Dedifferentiated amniotic fluid mesenchymal stem cell (primary cell): ENCODE data around the gene ATG13.
"Not testable (repeated sequence)": the region's sequence is repeated elsewhere in the genome, so short reads cannot be mapped to it uniquely, and the experiment has no call there.

Source experiments
- DNase-seq: peaks from one replicate; pipeline ENCODE4 v3.0.0-alpha.2; 2016; ENCODE audit errors: extremely low spot score

ATG13 gene

GRCh38 chr11:46617134-46617971 lies at the start of gene ATG13, which contains the start of gene HARBI1:
Gene ATG13 (plus strand): TSS chr11:46617553. CDS start chr11:46644292, 26,739 bp downstream.
Gene HARBI1 (minus strand): TSS chr11:46617227. CDS start chr11:46616237, 990 bp downstream.
- peak; percentile 75 for DNase-seq

DNA sequence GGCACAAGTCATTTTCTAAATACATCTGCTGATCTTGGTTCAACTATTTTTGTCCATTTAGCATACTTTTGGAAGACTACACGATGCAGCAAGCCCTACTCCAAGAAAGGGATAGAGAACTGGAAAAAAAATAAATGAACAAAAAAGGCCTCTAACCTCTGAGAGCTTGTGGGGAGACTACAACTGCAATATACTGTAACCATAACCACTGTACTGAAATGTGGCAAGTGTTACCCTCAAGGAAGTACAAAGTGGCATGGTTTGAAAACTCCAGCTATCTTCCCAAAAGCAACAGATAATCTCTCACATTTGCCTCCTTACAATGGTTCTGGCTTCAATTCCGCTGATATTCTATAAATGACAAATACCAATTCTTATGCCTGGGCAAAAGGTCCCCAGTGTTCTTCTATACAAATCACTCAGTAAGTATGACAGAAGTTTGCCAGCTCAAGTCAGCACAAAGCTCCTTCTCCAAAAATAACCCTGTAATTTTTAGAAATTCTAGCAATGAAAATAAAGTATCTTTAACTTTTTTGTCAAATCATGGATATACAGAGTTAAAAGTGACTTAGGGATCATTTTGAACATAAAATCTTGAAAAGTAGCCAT lies 46.5 kb upstream of the ATG13 start:
- no peak for DNase-seq

DNA sequence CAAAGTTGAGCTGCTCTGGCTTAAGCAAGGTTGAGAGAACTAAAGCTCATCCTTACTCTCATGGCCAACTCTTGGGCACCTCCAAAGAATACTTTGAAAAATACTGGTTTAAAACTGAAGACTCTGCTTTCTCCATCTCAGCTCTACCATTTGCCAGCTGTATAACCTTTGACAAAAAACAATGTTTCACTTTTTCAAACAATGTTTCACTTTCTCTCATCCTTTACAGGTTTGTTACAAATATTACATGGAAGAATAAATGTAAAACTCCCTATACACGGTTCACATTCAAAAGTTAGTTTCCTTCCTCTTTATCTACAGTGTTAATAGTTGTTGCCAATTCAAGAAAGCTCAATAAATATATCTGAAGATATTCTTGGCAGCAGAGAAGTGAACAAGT lies 42.7 kb upstream of the ATG13 start:
- no peak for DNase-seq

- DNase-seq, result no peak
Measured at GRCh38 chr11:46577058-46577457, 40.3 kb upstream of the ATG13 start.

DNA sequence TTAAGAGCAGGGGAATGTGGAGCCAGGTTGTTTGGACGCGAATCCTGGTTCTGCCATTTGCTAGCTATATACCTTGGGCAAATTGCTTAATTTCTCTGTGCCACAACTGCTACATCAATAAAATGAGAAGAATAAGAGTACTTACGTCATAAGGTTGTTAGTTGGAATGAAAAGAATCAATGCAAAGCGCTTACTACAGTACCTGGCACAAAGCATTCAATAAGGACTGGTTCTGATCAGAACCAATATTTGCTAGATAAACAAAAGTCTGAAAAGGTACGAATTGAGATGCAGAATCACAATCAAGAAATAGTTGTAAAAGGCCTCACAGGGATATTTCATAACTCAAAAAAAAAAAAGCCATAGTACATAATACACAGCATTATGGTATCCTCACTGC lies 34.8 kb upstream of the ATG13 start:
- no peak for DNase-seq

GRCh38 chr11:46583513-46583912 lies 33.8 kb upstream of the ATG13 start:
- DNase-seq, result not testable (repeated sequence)

DNA sequence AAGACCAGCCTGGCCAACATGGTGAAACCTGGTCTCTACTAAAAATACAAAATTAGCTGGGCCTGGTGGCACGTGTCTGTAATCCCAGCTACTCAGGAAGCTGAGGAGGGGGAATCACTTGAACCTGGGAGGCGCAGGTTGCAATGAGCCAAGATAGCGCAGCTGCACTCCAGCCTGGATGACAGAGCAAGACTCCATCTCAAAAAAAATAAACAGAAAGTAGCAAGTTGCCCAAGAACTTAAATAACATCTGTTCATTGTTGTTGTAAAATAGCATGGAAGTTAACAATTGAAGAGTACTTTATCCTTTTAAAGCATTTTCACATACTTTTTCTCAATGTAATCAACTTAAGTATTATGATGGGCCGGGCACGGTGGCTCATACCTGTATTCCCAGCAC lies 29.2 kb upstream of the ATG13 start:
- no peak for DNase-seq

DNA sequence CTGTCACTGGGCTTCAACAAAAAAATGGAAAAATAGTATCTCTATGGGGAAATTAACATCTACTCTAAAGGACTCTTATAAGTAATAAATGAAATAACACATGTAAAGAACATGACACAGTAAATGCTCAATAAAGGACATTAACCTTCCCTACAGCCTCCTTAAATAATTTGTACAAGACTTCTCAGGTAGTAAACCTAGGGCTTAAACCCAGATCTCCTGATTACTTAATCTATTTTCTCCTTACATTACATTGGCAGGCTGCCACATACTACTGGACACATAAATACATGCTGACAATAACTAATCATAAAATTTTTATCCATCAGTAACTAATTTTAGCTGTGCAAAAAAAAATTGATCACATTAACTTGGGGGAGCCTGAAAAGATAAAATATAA lies 28.4 kb upstream of the ATG13 start:
- no peak for DNase-seq

DNA sequence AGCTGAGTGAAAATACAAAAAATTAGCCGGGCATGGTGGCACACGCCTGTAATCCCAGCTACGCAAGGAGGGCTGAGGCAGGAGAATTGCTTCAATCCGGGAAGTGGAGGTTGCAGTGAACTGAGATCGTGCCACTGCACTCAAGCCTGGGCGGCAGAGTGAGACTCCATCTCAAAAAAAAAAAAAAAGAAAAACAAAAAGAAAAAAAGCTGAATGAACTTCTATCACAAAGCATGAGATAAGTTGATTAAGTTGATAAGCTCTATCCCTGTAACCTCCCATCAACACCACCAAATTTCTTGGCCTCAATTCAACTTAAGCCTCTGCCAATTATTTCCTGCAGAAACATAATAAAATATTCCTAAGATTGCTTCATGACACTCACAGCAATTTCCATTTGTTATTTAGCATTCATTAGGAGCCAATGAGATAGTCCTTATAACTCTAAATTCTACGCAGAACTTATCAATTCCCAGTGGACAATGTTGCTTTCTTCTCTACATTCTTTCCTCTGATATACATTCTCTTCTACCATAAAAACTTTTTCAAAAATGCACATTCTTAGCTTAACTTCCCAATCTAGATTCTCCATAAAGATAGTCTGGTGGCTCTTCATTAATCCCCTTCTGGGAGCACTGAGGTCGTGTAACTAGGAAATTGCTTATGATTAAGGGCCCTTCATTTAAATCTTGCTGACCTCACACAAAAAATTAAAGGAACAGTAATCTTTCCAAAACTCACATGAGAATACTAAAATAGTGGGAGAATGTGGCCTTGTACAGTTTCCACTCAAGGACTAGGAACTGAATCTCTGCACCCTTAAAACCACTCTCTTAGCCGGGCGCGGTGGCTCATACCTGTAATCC lies 26.4 kb upstream of the ATG13 start:
- no peak for DNase-seq

GRCh38 chr11:46593550-46594373 lies 23.6 kb upstream of the ATG13 start, which contains the start of gene AMBRA1:
Gene AMBRA1 (minus strand): TSS chr11:46594023. CDS start chr11:46548380, 45,643 bp downstream.
- DNase-seq, result peak; percentile 93

DNA sequence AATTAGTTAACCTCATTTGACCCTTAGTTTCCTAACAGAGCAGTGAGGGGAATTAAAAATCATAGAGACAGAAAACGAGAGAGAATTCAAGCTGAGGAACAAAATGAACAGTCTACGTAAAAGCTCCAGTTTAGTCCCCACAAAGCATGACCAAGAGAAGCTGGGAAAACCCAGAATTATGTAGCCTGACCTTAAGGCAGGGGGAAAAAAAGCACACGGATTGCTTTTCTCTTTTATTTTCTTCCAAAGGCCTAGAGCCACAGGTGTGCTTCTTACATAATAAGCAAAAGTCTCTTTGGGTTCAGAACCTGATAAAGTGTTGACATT lies 23.0 kb upstream of the ATG13 start:
- DNase-seq, result no peak

DNA sequence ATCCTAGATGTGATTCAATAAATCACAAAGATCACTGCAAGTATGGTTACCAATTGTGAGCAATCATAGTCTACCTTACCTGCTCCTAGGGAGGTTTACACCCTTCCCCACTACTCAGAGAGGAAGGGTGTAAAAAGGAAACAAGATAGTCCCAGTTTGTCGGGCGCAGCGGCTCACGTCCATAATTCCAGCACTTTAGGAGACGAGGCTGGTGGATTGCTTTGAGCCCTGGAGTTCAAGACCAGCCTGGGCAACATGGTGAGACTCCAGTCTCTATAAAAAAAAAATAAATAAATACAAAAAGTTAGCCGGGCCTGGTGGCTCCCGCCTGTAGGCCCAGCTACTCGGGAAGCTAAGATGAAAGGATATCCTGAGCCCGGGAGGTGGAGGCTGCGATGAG lies 22.6 kb upstream of the ATG13 start:
- DNase-seq, result no peak

GRCh38 chr11:46597155-46597554 lies 20.2 kb upstream of the ATG13 start:
- DNase-seq, result no peak

DNA sequence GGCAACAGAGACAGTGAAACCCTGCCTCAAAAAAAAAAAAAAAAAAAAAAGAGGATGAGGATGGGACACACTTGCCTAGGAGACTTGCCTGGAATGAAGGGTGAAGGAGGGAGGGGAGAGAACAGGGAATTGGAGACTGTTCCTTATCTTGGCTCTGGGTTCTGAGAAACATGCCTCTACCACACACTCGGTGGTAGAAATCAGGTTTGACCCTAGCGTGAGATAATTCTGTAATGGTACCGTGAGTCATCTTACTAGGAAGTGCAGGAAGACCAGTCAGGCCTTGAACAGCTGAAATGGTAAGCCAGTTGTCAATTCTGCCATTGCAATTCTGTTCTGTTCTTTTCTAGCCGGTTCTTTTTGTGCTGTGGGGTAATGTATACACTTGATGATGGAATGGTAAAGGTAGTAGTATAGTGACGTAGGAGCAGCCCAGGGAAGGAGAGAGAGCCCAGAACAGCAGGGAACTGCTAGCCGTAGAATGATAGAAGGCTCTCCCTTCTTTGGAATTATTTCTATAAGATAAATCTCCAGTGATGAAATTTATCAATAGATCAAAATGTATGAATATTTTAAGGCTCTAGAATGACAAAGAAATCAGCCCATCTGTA lies 19.6 kb upstream of the ATG13 start:
- DNase-seq, result no peak

DNA sequence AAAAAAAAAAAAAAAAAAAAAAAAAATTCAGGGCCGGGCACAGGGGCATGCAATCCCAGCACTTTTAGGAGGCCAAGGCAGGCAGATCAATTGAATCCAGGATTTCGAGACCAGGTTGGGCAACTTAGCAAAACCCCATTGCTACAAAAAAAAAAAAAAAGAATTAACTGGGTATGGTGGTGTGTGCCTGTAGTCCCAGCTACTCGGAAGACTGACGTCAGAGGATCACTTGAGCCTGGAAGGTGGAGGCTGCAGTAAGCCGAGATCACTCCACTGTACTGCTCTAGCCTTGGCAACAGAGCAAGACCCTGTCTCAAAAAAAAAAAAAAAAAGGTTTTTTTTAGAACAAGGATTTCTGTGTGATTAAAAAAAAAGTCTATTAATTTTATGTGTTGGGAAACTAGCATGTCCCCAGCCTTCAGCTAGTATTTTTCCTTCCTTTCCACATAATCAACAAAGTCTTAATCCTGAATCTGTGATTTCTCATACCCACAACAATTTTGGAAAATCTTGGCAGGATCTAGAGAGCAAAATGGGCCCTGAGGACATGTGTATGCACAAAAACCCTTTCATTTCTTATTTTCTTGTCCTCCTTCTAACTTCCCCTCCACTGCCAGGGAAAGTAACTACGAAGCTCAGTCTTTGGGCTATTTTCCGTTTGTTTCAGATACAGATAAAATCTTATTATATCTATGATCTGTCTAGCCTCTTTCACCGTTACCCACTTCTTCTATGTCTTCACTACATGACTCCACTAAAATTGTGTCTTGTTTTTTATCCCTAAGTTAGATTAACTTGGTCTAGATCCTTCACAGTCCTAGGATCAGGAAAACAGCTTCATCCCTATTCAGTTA lies 17.8 kb upstream of the ATG13 start:
- no peak for DNase-seq

DNA sequence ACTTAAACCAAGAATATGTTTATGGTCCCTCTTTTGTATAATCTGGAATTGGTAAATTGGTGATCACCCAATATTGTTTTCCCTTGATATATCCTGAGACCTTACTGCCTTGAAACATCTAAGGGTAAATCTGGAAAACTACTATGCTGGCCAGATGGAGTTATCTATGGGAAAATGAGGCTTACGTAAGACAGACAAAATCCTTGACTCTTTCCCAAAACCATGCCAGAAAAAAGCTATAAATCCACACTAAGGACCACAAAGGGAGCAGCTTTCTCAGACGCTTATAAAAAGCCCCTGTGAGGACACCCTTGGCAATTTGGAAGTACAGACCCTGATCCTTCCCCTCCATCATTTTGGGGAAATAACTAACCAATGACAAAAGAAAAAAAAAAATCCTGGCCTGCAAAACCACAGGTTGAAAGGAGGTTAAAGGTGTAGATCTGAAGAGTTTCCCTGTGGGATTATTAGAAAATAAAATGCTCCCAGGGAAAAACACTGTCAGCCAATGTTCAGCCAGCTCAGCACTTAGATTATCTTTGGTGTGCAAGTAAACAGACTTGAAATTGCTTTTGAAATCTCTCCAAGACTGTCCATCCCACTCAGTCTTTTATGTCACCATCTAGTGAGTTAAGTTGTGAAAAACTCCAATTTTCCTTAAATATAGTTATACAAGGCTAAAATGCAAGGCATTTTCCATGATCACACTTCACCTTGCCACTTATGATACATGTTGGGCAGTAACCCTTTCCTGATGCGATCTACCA lies 17.0 kb upstream of the ATG13 start:
- no peak for DNase-seq

GRCh38 chr11:46601129-46601528 lies 16.2 kb upstream of the ATG13 start:
- DNase-seq, result no peak

DNA sequence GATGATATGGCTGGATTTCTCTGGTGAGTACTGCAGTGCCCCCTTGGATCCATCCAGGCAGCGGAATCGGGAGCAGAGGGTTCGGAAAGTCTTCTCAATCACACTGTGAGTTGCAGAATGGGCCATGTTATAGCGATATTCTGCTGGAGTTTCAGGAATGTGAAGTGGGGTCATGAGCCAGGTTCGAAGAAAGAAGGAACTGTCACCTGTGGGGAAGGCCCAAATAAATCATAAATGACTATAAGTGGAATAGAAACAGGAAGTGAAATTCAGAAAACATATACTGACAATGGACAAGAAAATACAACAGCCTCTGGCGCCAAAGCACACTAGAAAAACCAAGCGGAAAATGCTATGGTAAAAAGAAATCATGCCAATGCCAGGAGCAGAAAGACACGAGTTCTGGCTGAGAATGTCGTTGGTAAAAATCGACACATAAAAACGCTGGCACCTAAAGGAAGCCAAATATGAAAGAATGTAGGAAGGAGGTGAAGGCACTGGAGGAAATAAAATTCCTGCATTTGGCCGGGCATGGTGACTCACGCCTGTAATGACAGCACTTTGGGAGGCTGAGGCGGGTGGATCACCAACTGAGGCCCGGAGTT lies 13.5 kb upstream of the ATG13 start:
- DNase-seq, result no peak

DNA sequence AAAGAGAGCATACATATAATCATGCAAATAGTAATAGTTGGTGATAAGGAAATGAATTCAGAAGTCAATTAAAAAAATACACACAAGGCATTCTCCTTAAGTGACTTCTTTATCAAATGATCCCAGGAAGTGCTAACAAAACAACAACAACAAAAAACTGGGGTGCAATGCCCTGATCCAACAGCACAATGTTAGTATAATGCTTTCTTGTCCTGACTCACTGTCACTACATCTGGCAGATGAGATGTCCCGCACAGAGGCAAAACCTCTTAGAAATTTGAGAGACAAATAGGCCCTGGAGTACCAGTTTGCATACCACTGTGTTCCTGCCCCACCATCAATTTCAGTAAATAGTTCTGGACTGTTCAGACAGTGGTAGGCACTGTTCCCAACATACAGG lies 12.6 kb upstream of the ATG13 start:
- DNase-seq, result no peak
